MCF 10A (cell line): ENCODE results near the gene DMRTA2. TPM values are rescaled to one million over a fixed set of nuclear protein-coding genes. Genes with fewer than 3 reads are reported as not detected.

Source experiments
- BruUV-seq: library from RNA; stranded (reverse); fragments of 400-500 nt; replicated peaks from 2 replicates; lab custom pipeline; 2021; lab: Mats Ljungman, UMichigan
- CTCF ChIA-PET: fragments of 300-600 bp; sonication (Branson Sonifier 250); formaldehyde crosslinking; extraction: SDS; loops from one replicate; lab custom pipeline; 2021; ENCODE audit warnings: antibody characterized with exemption, inconsistent platforms; lab: Yijun Ruan, JAX
- POLR2A ChIA-PET: fragments of 300-600, 350-650 bp; sonication (Branson Sonifier 250); formaldehyde crosslinking; extraction: SDS; loops from one replicate; lab custom pipeline; 2020; ENCODE audit warnings: antibody characterized with exemption, inconsistent platforms; lab: Yijun Ruan, JAX
- DNase-seq: peaks from one replicate; pipeline ENCODE4 v3.0.0-alpha.2; 2018; ENCODE audit not compliant: unreplicated experiment
- H3K27ac Mint-ChIP-seq: one replicate; pipeline ENCODE4 v1.8.0; 2022; ENCODE audit warnings: mild to moderate bottlenecking, low read depth, mixed read lengths; ENCODE audit not compliant: unreplicated experiment
- H3K27me3 Mint-ChIP-seq: one replicate; pipeline ENCODE4 v1.8.0; 2022; ENCODE audit warnings: mixed read lengths; ENCODE audit not compliant: insufficient read depth, unreplicated experiment
- H3K36me3 Mint-ChIP-seq: one replicate; pipeline ENCODE4 v1.8.0; 2022; ENCODE audit warnings: mild to moderate bottlenecking, moderate library complexity, mixed read lengths; ENCODE audit not compliant: insufficient read depth, unreplicated experiment
- H3K4me1 Mint-ChIP-seq: one replicate; pipeline ENCODE4 v1.8.0; 2022; ENCODE audit warnings: mixed read lengths; ENCODE audit not compliant: insufficient read depth, unreplicated experiment
- H3K4me3 Mint-ChIP-seq: one replicate; pipeline ENCODE4 v1.8.0; 2022; ENCODE audit warnings: mild to moderate bottlenecking, moderate library complexity, mixed read lengths; ENCODE audit not compliant: unreplicated experiment
- H3K9me3 Mint-ChIP-seq: one replicate; pipeline ENCODE4 v1.8.0; 2022; ENCODE audit warnings: mixed read lengths; ENCODE audit not compliant: unreplicated experiment
- intact Hi-C: fragments of 100-400 bp; cut with micrococcal nuclease; formaldehyde crosslinking; loops from 2 replicates; pipeline ENCODE4 v1.14.1; 2022
- total RNA-seq: library from RNA; stranded (reverse); gene quantifications from 2 replicates; pipeline ENCODE4 v1.2.3, GENCODE V29; 2022
- TF ChIP-seq, protein P1 (sequence below): fragments of 200-600 bp; IDR thresholded peaks from one replicate; pipeline ENCODE4 v1.8.0; 2022; ENCODE audit warnings: antibody characterized with exemption, mild to moderate bottlenecking; ENCODE audit not compliant: unreplicated experiment

Gene DMRTA2
- total RNA-seq, 1 experiment from 2014 or later: not detected

- Mint-ChIP-seq H3K4me1 (no peaks in the 10 kb centered on the region), H3K27ac (no peak overlapping the region), H3K36me3 (no peaks in the 10 kb centered on the region), H3K9me3 (peaks cover 13% of the 10 kb centered on the region), H3K4me3 (no peak overlapping the region), H3K27me3 (peaks cover 9% of the 10 kb centered on the region)
- CTCF ChIA-PET: no interaction called here
- intact Hi-C loops: no loop called here
- no TSS peak for BruUV-seq
- TF ChIP-seq, protein P1, sequence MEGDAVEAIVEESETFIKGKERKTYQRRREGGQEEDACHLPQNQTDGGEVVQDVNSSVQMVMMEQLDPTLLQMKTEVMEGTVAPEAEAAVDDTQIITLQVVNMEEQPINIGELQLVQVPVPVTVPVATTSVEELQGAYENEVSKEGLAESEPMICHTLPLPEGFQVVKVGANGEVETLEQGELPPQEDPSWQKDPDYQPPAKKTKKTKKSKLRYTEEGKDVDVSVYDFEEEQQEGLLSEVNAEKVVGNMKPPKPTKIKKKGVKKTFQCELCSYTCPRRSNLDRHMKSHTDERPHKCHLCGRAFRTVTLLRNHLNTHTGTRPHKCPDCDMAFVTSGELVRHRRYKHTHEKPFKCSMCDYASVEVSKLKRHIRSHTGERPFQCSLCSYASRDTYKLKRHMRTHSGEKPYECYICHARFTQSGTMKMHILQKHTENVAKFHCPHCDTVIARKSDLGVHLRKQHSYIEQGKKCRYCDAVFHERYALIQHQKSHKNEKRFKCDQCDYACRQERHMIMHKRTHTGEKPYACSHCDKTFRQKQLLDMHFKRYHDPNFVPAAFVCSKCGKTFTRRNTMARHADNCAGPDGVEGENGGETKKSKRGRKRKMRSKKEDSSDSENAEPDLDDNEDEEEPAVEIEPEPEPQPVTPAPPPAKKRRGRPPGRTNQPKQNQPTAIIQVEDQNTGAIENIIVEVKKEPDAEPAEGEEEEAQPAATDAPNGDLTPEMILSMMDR: no peak
- no peak for DNase-seq
- POLR2A ChIA-PET: no interaction called here
These were observed 633 bp downstream of the DMRTA2 start for GRCh38 chr1:50422675-50422945.

DNA sequence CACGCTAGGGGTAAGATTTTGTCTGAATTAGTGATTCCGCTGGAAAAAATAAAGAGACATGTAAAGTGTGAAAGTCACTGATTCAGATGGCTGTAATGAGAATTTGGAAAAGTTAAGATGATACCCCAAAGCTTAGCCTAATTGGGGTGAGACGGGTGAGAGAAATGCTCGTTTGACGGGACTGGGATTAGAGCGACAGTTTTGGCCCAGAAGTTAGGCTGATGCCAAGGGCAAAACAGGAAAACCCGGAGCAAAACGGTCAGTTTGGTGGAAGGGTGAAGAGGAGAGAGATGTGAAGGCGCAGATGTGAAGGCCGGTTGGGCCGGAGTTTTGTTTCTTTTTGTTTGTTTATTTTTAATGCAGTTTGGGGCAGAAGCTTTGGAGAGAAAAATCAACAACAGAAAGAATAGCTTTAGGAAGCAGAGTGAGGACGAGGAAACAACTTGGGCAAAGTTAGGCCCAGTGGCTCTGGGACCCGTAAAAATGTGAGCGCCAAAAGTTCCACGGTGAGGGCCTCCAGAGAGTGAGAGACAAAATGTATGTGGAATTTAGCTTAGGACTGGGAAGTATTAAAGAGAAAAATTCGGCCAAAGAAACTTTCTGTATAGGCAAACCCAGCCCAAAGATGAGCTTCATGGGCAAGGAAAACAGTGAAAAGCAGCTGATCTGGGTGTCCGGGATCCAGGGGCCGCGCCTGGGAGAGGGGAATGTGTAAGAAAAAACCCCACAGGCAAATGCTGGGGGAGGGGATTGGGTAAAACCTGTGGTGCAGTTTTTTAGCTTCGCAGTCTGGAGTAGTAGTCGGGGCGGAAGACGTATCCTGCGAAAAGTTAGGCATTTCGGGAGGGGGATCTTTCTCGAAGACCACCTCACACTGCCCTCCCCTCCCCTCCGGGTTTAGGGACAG lies 1.2 kb downstream of the DMRTA2 start:
- CTCF ChIA-PET: interaction anchor here (0.6 kb wide), 1 partner anchor 588 kb away, joined by 5 read pairs; no protein-coding TSS in a partner anchor
- no peak overlapping the region for H3K27ac Mint-ChIP-seq

GRCh38 chr1:50421366-50421748 lies 1.9 kb downstream of the DMRTA2 start:
- ChIA-PET CTCF (interaction anchor here (0.6 kb wide), 1 partner anchor 589 kb away, joined by 5 read pairs; no protein-coding TSS in a partner anchor), POLR2A (no interaction called here)
- BruUV-seq: no TSS peak
- Mint-ChIP-seq H3K36me3 (peaks cover 4% of the 10 kb centered on the region), H3K4me3 (no peak overlapping the region), H3K27ac (no peak overlapping the region), H3K4me1 (no peaks in the 10 kb centered on the region), H3K27me3 (no peaks in the 10 kb centered on the region), H3K9me3 (peaks cover 19% of the 10 kb centered on the region)
- TF ChIP-seq, protein P1: no peak
- no peak for DNase-seq
- intact Hi-C loops: no loop called here

More for the DNA sequence above, 1.2 kb downstream of the DMRTA2 start:
- Mint-ChIP-seq H3K36me3 (no peaks in the 10 kb centered on the region), H3K4me3 (no peak overlapping the region), H3K27me3 (peaks cover 3% of the 10 kb centered on the region), H3K9me3 (peaks cover 13% of the 10 kb centered on the region), H3K4me1 (no peaks in the 10 kb centered on the region)
- DNase-seq: no peak
- TF ChIP-seq, protein P1: no peak
- no TSS peak for BruUV-seq
- intact Hi-C loops: no loop called here
- POLR2A ChIA-PET: no interaction called here

DNA sequence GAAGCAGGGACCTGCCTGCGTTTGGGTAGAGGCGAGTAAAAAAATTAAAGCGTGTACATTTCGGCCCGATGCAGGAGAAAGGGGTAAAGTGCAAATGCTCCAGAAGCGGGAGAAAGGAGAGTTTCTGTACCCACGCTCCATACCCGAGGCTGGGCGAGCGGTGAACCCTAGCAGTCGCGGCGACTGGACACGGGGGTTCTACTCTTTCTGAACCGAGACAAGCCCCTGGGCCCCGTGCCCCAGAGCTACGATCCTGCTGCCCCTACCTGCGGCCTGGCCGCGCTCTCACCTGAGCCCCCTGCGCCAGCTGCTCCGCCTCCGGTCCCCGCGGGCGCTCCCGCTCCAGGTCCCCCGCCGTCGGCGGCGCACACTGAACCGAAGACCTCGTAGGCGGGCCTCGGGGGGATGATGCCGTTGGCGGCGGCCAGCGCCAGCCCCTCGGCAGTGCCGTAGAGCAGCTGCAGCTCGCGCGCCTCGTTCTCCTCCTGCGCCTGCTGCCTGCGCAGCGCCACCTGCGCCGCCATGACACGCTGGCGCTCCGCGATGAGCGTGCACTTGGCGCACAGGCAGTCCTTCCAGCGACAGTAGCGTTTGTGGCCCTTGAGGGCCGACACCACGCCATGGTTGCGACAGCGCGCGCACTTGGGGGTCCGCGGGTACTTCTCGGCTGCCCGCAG lies 2.4 kb downstream of the DMRTA2 start:
- intact Hi-C loops: no loop called here
- Mint-ChIP-seq H3K4me1 (no peaks in the 10 kb centered on the region), H3K27ac (no peak overlapping the region), H3K36me3 (peaks cover 7% of the 10 kb centered on the region), H3K27me3 (no peaks in the 10 kb centered on the region), H3K4me3 (no peak overlapping the region), H3K9me3 (peaks cover 22% of the 10 kb centered on the region)
- no TSS peak for BruUV-seq
- no peak for DNase-seq
- TF ChIP-seq, protein P1: no peak
- ChIA-PET POLR2A (no interaction called here), CTCF (no interaction called here)
